ENCODE results near the gene TGM6.

Gene TGM6

GRCh38 chr20:2380601-2381000, at the start of gene TGM6:
TGM6 (plus strand) TSS chr20:2380901; CDS start chr20:2380969, 68 bp downstream.
- no peak for DNase-seq (ENCODE audit: low read depth in 1 of 2, low spot score in 1 of 2)

GRCh38 chr20:2331106-2331505, 49.6 kb upstream of the TGM6 start:
- no peak for DNase-seq (ENCODE audit: low read depth in 1 of 2, low spot score in 1 of 2)

- DNase-seq (ENCODE audit: low read depth in 1 of 2, low spot score in 1 of 2) = no peak
Observed at GRCh38 chr20:2331901-2332565, 48.7 kb upstream of the TGM6 start.

GRCh38 chr20:2332711-2333110, 48.0 kb upstream of the TGM6 start:
- DNase-seq (ENCODE audit: low read depth in 1 of 2, low spot score in 1 of 2) = no peak

- DNase-seq (ENCODE audit: low read depth in 1 of 2, low spot score in 1 of 2) = no peak
Observed at GRCh38 chr20:2333821-2334220, 46.9 kb upstream of the TGM6 start.

GRCh38 chr20:2335096-2335870, 45.4 kb upstream of the TGM6 start:
- DNase-seq (ENCODE audit: low read depth in 1 of 2, low spot score in 1 of 2) = no peak

- no peak for DNase-seq (ENCODE audit: low read depth in 1 of 2, low spot score in 1 of 2)
Observed at GRCh38 chr20:2336471-2336870, 44.2 kb upstream of the TGM6 start.

- no peak for DNase-seq (ENCODE audit: low read depth in 1 of 2, low spot score in 1 of 2)
Observed at GRCh38 chr20:2337142-2337541, 43.6 kb upstream of the TGM6 start.

- no peak for DNase-seq (ENCODE audit: low read depth in 1 of 2, low spot score in 1 of 2)
Observed at GRCh38 chr20:2338411-2339066, 42.2 kb upstream of the TGM6 start.

GRCh38 chr20:2340136-2340535, 40.6 kb upstream of the TGM6 start:
- DNase-seq (ENCODE audit: low read depth in 1 of 2, low spot score in 1 of 2) = no peak

- DNase-seq (ENCODE audit: low read depth in 1 of 2, low spot score in 1 of 2) = no peak
Observed at GRCh38 chr20:2340823-2341222, 39.9 kb upstream of the TGM6 start.

GRCh38 chr20:2341336-2341735, 39.4 kb upstream of the TGM6 start:
- DNase-seq (ENCODE audit: low read depth in 1 of 2, low spot score in 1 of 2) = no peak

- no peak for DNase-seq (ENCODE audit: low read depth in 1 of 2, low spot score in 1 of 2)
Observed at GRCh38 chr20:2342243-2342642, 38.5 kb upstream of the TGM6 start.

- no peak for DNase-seq (ENCODE audit: low read depth in 1 of 2, low spot score in 1 of 2)
Observed at GRCh38 chr20:2346188-2346587, 34.5 kb upstream of the TGM6 start.

- no peak for DNase-seq (ENCODE audit: low read depth in 1 of 2, low spot score in 1 of 2)
Observed at GRCh38 chr20:2348336-2348735, 32.4 kb upstream of the TGM6 start.

- DNase-seq (ENCODE audit: low read depth in 1 of 2, low spot score in 1 of 2) = no peak
Observed at GRCh38 chr20:2349801-2350200, 30.9 kb upstream of the TGM6 start.

GRCh38 chr20:2350606-2351005, 30.1 kb upstream of the TGM6 start:
- DNase-seq (ENCODE audit: low read depth in 1 of 2, low spot score in 1 of 2) = no peak

GRCh38 chr20:2353231-2353630, 27.5 kb upstream of the TGM6 start:
- no peak for DNase-seq (ENCODE audit: low read depth in 1 of 2, low spot score in 1 of 2)

- no peak for DNase-seq (ENCODE audit: low read depth in 1 of 2, low spot score in 1 of 2)
Observed at GRCh38 chr20:2357114-2357513, 23.6 kb upstream of the TGM6 start.

GRCh38 chr20:2358006-2358405, 22.7 kb upstream of the TGM6 start:
- no peak for DNase-seq (ENCODE audit: low read depth in 1 of 2, low spot score in 1 of 2)

GRCh38 chr20:2361035-2361593, 19.6 kb upstream of the TGM6 start:
- DNase-seq (ENCODE audit: low read depth in 1 of 2, low spot score in 1 of 2) = no peak

- no peak for DNase-seq (ENCODE audit: low read depth in 1 of 2, low spot score in 1 of 2)
Observed at GRCh38 chr20:2363187-2363586, 17.5 kb upstream of the TGM6 start.

Data from stimulated activated CD4-positive, alpha-beta T cell treated with anti-CD3 and anti-CD28 coated beads, Interleukin-15, amount 100 ng/mL, for 1 hour (primary cell).